GM18951 (cell line): Measurements from ENCODE around the gene NGDN.
"Not testable (repeated sequence)": the region's sequence is repeated elsewhere in the genome, so short reads cannot be mapped to it uniquely, and the experiment has no call there.

ENCODE experiments used
- POLR2A ChIP-seq: IDR thresholded peaks from 4 replicates; pipeline ENCODE4 v1.6.1; 2011; ENCODE audit warnings: mild to moderate bottlenecking; ENCODE audit not compliant: insufficient read length, insufficient read depth; ENCODE audit errors: extremely low read depth
- in situ Hi-C: fragments of 300-500 bp; cut with MboI; formaldehyde crosslinking; loops from one replicate; pipeline ENCODE4 v1.12.0; 2022; ENCODE audit warnings: low sequenced_read_pairs, mixed read lengths, inconsistent platforms; ENCODE audit not compliant: unreplicated experiment

NGDN gene

DNA sequence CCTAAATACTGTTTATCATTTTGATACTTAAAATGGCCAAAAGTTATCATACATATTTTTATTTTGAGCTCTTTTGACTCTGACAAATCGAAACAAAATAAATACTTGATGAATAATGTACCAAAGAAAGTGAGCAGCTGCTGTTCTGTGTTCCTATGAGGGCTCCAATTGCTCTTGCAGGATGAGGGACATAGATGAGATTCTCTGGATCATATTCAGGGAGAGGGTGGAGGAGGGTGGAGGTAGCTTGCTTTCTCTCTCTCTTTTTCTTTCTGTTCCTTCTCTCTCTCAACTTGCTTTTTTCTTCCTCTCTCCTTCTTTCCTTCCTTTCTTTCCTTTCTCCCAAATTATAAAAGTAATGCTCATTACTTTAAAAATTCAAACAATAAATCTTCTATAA is 25.2 kb upstream of the NGDN start:
- in situ Hi-C loops, result no loop called here
- no peak for TF ChIP-seq POLR2A

- in situ Hi-C loops, result no loop called here
- no peak for TF ChIP-seq POLR2A
Observed at GRCh38 chr14:23445773-23446172, 23.7 kb upstream of the NGDN start.

DNA sequence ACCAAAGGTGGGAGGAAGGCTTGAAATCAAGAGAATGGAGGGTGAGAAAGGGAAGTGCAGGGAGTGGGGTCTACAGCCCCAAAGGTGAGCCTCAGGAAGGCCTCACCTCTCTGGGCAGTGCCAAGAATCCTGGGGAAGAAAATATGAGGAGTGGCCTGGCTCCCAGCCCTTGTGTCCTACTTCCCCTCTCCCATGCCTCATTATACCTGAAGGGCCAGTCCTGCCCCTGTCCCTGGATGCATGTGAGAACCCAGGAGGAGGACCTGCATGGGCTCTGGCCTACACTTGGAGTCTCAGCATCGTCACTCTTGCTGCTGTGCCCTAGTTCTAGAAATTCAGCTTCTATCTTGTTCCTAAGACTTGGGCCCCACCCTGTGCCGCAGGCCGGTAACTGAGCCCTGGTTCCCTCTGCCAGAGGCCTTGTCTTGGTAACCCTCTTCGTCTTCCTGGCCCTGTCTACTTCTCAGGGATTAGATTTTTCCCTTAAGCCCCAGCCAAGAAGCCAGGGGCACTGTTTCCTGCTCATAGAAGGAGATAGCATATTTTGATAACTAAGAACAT is 23.1 kb upstream of the NGDN start:
- in situ Hi-C loops, result no loop called here
- TF ChIP-seq POLR2A, result no peak

GRCh38 chr14:23447361-23448350 is 21.8 kb upstream of the NGDN start:
- TF ChIP-seq POLR2A, result no peak
- in situ Hi-C loops, result no loop called here

- TF ChIP-seq POLR2A, result no peak
- in situ Hi-C loops, result no loop called here
Observed at GRCh38 chr14:23449314-23449713, 20.2 kb upstream of the NGDN start.

DNA sequence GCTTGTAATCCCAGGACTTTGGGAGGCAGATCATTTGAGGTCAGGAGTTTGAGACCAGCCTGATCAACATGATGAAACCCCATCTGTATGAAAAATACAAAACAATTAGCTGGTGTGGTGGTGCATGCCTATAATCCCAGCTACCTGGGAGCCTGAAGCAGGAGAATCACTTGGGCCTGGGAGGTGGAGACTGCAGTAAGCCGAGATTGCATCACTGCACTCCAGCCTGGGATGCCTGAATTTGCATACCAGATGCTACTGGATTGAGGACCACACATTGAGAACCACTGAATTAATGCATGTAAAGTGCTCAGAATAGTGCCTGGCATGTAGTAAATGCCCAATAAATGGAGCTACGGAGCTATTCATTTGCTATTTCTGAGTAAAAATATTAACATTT is 19.1 kb upstream of the NGDN start:
- in situ Hi-C loops, result no loop called here
- TF ChIP-seq POLR2A, result no peak

DNA sequence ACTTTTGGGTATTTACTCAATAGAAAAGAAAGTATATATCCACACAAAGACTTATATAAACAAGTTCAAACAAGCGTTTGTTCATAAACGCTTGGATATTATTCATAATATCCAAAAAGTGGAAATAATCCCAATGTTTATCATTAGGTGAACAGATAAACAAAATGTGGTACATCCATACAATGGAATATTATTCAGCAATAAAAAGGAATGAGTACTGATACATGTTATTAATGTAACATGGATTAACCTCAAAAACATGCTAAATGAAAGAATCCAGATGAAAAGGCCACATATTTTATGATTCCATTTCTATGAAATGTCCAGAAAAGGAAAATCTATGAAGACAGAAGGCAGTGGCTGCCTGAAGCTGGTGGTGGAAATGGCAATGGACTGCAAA is 17.3 kb upstream of the NGDN start:
- in situ Hi-C loops, result no loop called here
- TF ChIP-seq POLR2A, result no peak

- no peak for TF ChIP-seq POLR2A
- in situ Hi-C loops, result no loop called here
Observed at GRCh38 chr14:23454445-23454856, 15.1 kb upstream of the NGDN start.

- in situ Hi-C loops, result not testable (repeated sequence)
Observed at GRCh38 chr14:23456883-23457586, 12.5 kb upstream of the NGDN start.

DNA sequence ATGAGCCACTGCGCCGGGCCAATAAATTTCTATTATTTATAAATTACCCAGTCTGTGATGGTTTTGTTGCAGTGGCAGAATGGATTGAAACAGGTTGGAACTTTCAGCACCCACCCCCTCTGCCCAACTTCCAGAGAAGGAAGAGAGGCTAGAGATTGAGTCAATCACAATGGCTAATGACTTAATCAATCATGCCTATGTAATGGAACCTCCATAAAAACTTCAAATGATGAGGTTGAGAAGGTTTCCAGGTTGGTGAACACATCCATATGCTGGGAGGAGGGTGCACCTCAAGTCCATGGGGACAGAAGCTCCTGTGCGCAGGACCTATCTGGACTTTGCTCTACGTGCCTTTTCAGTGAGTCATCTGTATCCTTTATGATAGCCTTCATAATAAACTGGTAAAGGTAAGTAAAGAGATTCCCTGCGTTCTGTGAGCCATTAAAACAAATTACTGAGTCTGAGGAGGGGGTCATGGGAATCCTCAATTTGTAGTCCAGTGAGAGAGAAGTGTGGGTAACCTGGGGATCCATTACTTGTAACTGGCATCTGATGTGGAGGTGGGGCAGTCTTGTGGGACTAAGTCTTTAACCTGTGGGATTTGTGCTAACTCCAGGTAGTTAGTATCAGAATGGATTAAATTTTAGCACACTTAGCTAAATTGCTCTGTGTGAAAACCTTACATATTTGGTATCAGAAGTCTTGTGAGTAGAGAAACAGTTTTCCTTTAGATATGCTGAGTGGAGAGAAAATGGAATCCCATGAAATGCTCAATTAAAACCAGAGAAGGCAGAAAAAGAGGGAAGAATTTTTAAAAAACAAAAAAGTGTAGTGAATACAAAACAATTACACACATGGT is 11.7 kb upstream of the NGDN start:
- in situ Hi-C loops, result no loop called here

DNA sequence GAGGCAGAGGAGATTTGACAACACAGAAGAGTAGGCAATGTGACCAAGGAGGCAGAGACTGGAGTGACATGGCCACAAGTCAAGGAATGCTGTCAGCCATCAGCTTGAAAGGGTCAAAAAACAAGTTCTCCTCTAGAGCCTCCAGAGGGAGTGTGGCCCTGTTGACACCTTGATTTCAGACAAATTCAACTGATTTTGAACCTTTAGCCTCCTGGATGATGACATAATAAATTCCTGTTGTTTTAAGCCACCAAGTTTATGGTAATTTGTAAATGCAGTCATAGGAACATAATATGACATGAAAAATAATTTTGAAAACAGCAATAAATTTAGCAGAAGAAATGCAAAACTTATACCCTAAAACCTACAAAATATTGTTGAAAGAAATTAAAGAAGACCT is 8.5 kb upstream of the NGDN start:
- in situ Hi-C loops, result no loop called here
- TF ChIP-seq POLR2A, result no peak

More for the DNA sequence above, 11.7 kb upstream of the NGDN start:
- TF ChIP-seq POLR2A, result no peak

DNA sequence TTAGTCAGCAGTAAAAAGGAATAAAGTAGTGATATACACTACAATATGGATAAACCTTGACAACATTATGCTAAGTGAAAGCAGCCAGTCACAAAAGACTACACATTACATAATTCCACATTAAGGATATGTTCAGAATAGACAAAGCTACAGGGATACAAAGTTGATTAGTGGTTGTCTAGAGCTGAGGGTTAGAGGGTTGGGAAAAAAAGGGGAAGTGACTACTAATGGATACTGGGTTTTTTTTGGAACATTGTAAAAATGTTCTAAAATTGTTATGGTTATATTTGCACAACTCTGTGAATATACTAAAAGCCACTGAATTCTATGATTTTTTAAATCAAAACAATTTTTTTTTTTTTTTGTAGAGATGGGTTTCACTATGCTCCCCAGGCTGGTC is 4.8 kb upstream of the NGDN start:
- in situ Hi-C loops, result no loop called here
- TF ChIP-seq POLR2A, result no peak

- in situ Hi-C loops, result no loop called here
- no peak for TF ChIP-seq POLR2A
Observed at GRCh38 chr14:23465261-23465660, 4.2 kb upstream of the NGDN start.

- no peak for TF ChIP-seq POLR2A
- in situ Hi-C loops, result no loop called here
Observed at GRCh38 chr14:23468704-23469126, 788 bp upstream of the NGDN start.
